AG04450 (cell line): ENCODE data around the gene SETD6. TPM values are rescaled to one million over a fixed set of nuclear protein-coding genes. Genes with fewer than 3 reads are reported as not detected.

Source experiments
- CTCF ChIA-PET: fragments of 300-600, 350-600 bp; formaldehyde crosslinking; extraction: SDS; loops from one replicate; lab custom pipeline; 2022; ENCODE audit warnings: antibody characterized with exemption, inconsistent platforms; lab: Charles Lee
- POLR2A ChIA-PET: fragments of 350-600 bp; formaldehyde crosslinking; extraction: SDS; loops from one replicate; lab custom pipeline; 2021; ENCODE audit warnings: antibody characterized with exemption, inconsistent platforms; lab: Yijun Ruan, JAX
- DNase-seq: peaks from one replicate; pipeline ENCODE4 v3.0.0-alpha.2; 2011; ENCODE audit warnings: low read depth, low spot score
- H3K27ac ChIP-seq: one replicate; pipeline ENCODE4 v1.5.1; 2012; ENCODE audit warnings: low read depth, low read length, control low read depth
- H3K27me3 ChIP-seq: one replicate; pipeline ENCODE4 v1.6.0; 2012; ENCODE audit warnings: low read length; ENCODE audit not compliant: control insufficient read depth, insufficient read depth
- H3K4me3 ChIP-seq: 2 replicates; pipeline ENCODE4 v1.5.1; 2011; ENCODE audit warnings: mild to moderate bottlenecking, low read depth, low read length, control low read depth
- H3K9me3 ChIP-seq: 2 replicates; pipeline ENCODE4 v1.5.1; 2012; ENCODE audit warnings: low read length; ENCODE audit not compliant: control insufficient read depth, insufficient read depth
- CTCF ChIP-seq: IDR thresholded peaks from 2 replicates; pipeline ENCODE4 v1.5.1; 2011; ENCODE audit warnings: low read depth, low read length, control low read depth, inconsistent platforms
- polyA plus RNA-seq: library from polyadenylated mRNA; depleted of rRNA; stranded (reverse); fragments of >200 nt; gene quantifications from 2 replicates; pipeline ENCODE4 v1.2.3, GENCODE V29; 2011

SETD6 gene
- polyA plus RNA-seq, 1 experiment, result 6.5 TPM

GRCh38 chr16:58492735-58493134 is 22.6 kb upstream of the SETD6 start:
- TF ChIP-seq CTCF, result no peak
- Histone ChIP-seq H3K27ac (no peak overlapping the region), H3K4me3 (no peak overlapping the region), H3K9me3 (no peaks in the 10 kb centered on the region; the same call in 1 of the 2 replicates), H3K27me3 (peaks cover 10% of the 10 kb centered on the region)
- ChIA-PET CTCF (interaction anchor here (0.6 to 5.9 kb wide), 3 partner anchors 155 to 310 kb away, joined by 3 to 73 read pairs (median 6); no protein-coding TSS in a partner anchor), POLR2A (no interaction called here)
- no peak for DNase-seq

DNA sequence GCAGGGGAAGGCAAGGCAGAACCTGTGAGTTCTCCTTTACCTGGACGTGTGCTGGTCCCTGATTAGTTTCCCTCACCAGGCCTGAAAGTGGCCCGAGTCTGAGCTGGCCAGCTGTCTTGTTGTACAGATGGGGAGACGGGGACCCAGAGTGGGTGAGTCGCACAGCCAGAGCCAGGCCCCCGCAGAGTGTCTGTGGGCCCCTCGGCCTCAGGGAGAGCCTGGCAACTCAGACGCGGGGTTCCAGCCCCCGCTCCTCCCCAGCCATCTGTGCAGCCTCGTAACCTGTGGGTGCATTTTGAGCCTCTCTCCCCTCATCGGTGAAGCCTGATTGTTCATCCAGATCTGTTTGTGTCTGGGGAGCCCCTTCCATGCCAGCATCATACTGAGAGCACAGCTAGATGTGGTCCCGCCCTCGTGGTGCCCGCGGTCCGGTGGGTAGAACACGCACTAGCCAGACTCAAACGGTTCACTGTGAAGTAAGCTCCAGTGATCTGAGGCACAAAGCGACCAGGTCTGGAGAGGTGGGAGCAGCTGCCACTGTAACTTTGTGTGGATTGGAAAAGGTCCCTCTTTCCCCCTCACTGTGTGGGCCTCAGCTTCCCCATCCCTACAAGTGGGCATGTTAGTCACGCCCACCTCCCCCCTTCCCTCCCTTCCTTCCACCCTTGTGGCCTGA is 21.4 kb upstream of the SETD6 start:
- ChIA-PET CTCF (interaction anchor here (0.5 to 5.9 kb wide), 5 partner anchors 11 to 262 kb away, joined by 3 to 73 read pairs (median 6); no protein-coding TSS in a partner anchor), POLR2A (no interaction called here)
- no peak for DNase-seq
- H3K9me3 ChIP-seq, result no peaks in the 10 kb centered on the region; the same call in 1 of the 2 replicates
- H3K27ac ChIP-seq, result no peak overlapping the region
- no peak for TF ChIP-seq CTCF
- no peak overlapping the region for H3K4me3 ChIP-seq
- peaks cover 10% of the 10 kb centered on the region for H3K27me3 ChIP-seq

DNA sequence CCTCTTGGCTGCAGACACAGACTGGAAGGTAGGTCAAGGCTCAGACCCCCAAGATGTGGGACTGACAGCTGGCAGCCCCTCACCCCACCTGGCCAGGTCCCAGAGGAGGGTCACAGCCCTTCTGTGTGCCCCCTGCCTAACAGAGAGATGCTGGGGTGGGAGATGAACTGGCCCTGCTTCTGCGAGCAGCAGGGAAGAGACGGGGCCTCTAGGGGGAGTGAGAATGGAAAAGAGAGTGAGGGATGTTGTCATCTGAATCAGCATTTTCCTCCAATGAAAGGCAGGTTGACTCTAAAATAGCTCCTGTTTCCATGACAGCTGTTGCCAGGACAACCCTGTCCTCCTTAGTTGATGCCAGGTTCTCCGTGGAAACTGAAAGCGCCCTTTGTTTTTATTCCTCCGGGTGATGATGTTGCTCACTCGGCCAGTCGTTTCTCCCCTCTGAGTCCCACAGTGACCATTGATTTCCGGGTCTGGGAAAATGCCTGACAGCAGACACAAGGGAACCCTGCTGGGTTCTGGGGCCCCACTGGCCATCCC is 20.3 kb upstream of the SETD6 start:
- peak overlapping the region; percentile 85 for H3K27ac ChIP-seq
- TF ChIP-seq CTCF, result peak; percentile 76
- H3K9me3 ChIP-seq, result no peaks in the 10 kb centered on the region; the same call in 1 of the 2 replicates
- peaks cover 6% of the 10 kb centered on the region for H3K27me3 ChIP-seq
- H3K4me3 ChIP-seq, result peak overlapping the region; percentile 31
- ChIA-PET CTCF (interaction anchor here (0.6 to 5.9 kb wide), 20 partner anchors 9 to 470 kb away, joined by 3 to 73 read pairs (median 4); partner anchors contain the start of genes CFAP20 and GINS3), POLR2A (interaction anchor here (0.7 kb wide), 1 partner anchor 190 kb away, joined by 3 read pairs; the partner anchor contains the start of gene SLC38A7)
- peak; percentile 93 for DNase-seq

DNA sequence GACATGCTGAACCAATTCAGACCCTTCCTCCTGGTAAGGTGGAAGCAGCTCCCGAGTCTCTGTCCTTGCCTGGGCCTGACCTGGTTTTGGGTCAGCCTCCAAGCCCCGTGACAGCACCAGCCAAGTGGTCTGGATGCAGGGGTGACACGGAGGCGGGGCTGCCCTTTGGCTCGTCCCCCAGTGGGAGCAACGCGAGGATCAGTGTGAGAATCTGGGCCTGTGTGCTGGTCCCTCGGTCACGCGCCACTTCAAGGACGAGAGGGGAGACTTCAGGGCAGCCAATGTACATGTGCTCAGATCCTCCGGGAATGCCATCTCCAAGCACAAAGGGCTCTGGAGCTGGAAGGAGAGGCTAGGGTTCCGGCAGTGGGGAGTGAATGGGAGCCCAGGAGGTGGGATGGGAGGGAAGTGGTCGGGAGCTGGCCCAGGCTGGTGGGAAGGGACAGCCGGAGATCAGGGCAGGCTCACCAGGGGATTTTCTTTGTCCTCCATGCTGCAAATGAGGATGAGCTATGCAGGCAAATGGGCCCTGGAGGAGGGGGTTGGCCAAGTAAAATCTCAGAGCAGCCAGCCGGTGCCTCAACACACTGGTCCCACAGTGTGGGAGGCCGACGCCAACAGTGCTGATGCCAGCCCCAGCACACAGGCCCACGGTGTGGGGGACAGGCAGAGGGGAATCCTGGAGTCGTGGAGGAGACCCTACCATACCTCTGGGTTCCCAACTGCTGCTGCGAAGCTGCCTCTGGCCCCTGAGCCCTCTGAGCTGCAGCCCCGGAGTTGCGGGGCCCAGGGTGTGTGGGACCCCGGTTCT is 19.6 kb upstream of the SETD6 start:
- H3K27me3 ChIP-seq, result peaks cover 3% of the 10 kb centered on the region
- ChIA-PET POLR2A (interaction anchor here (0.7 kb wide), 1 partner anchor 189 kb away, joined by 3 read pairs; the partner anchor contains the start of gene SLC38A7), CTCF (interaction anchor here (0.6 to 5.9 kb wide), 19 partner anchors 9 to 471 kb away, joined by 3 to 73 read pairs (median 5); partner anchors contain the start of genes CFAP20 and GINS3)
- peak overlapping the region; percentile 31 for H3K4me3 ChIP-seq
- H3K27ac ChIP-seq, result peak overlapping the region; percentile 85
- DNase-seq, result no peak
- no peaks in the 10 kb centered on the region; the same call in 1 of the 2 replicates for H3K9me3 ChIP-seq
- no peak for TF ChIP-seq CTCF
